Vagina (tissue), 2 donors: ENCODE data around the gene RABGAP1L.

Experiments used
- CTCF ChIP-seq, 3 experiments: fragments of 450-650 bp in 2 of 3; fragments of 200-600 bp in 1 of 3; sonication (generic) in 1 of 3; IDR thresholded peaks; one replicate each; pipeline ENCODE4 v1.5.1; 2017 to 2019; ENCODE audit warnings: antibody characterized with exemption in 3 of 3, mild to moderate bottlenecking in 2 of 3, moderate library complexity in 2 of 3
- POLR2A ChIP-seq, 2 donors: fragments of 450-650 bp; IDR thresholded peaks; one replicate each; pipeline ENCODE4 v1.6.1; 2017; ENCODE audit warnings: antibody characterized with exemption in 2 of 2, mild to moderate bottlenecking in 2 of 2, moderate library complexity in 2 of 2
- POLR2AphosphoS5 ChIP-seq, 2 donors: sonication (generic); formaldehyde crosslinking; IDR thresholded peaks; one replicate each; pipeline ENCODE4 v1.9.0; 2017; ENCODE audit warnings: antibody characterized with exemption in 2 of 2, mild to moderate bottlenecking in 2 of 2, low read depth in 1 of 2; ENCODE audit not compliant: insufficient read depth in 1 of 2

- TF ChIP-seq CTCF (IDR thresholded peaks at IDR 0.05) (no peak), POLR2A (IDR thresholded peaks at IDR 0.05) (no peak), POLR2AphosphoS5 (IDR thresholded peaks at IDR 0.05; ENCODE audit: insufficient read depth in 1 of 2, low read depth in 1 of 2) (no peak)
These were observed 6.9 kb upstream of the RABGAP1L start for GRCh38 chr1:174152427-174152826.
